GM23248 (cell line): ENCODE measurements around the gene SOX13.

Source experiments
- EZH2 ChIP-seq: fragments of 200-600 bp; sonication (generic); IDR thresholded peaks from 2 replicates; pipeline ENCODE4 v1.6.1; 2018; ENCODE audit warnings: antibody characterized with exemption, mild to moderate bottlenecking; ENCODE audit not compliant: insufficient read depth, poor library complexity, severe bottlenecking
- EZH2phosphoT487 ChIP-seq: fragments of 200-600 bp; sonication (generic); IDR thresholded peaks from 2 replicates; pipeline ENCODE4 v1.6.1; 2018; ENCODE audit warnings: antibody characterized with exemption, moderate library complexity, mild to moderate bottlenecking, low read depth; ENCODE audit not compliant: insufficient read depth

DNA sequence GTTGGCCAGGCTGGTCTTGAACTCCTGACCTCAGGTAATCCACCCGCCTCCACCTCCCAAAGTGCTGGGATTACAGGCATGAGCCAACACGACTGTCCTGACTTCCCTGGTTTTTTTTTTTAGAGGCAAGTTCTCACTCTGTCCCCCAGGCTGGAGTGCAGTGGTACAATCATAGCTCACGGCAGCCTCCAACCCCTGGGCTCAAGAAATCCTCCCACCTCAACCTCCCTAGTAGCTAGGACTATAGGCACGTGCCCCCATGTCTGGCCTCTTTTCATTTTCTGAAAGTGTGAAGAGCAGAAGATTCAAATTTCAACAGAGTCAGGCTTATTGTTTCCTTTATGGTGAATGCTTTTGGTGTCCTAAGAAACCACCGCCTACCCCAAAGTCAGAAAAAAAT, 21.7 kb upstream of the SOX13 start:
- TF ChIP-seq EZH2 (no peak), EZH2phosphoT487 (no peak)
